GM12801 (cell line): Measurements from ENCODE around the gene CCDC9B.

ENCODE experiments used
- TF ChIP-seq, protein P1 (sequence below): IDR thresholded peaks from one replicate; pipeline ENCODE4 v1.5.1; 2011; ENCODE audit warnings: control low read depth; ENCODE audit not compliant: insufficient read length; ENCODE audit errors: extremely low read depth

Gene CCDC9B

DNA sequence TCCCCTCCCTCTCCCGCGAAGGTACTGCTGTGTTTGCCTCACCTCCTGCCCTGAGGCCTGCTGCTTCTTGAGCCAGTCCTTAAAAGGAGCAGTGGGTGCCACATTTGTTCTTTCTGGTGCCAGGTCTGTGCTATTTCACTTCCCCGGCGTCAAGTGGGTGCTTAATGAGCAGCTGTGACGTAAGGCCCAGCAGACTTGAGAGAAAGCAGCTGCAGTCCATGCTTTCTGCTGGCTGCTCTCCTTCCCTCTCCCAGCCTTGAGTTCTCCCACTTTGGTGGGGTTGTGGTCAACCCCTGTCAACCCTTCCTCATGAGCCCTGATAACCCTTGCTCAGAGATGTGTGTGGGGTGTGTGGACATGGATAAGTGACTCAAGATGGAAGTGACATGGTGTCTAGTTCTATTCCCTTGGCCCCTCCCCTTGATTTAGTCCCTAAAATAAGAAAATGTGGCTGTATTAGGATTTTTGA is 10.3 kb downstream of the CCDC9B start:
- TF ChIP-seq, protein P1, sequence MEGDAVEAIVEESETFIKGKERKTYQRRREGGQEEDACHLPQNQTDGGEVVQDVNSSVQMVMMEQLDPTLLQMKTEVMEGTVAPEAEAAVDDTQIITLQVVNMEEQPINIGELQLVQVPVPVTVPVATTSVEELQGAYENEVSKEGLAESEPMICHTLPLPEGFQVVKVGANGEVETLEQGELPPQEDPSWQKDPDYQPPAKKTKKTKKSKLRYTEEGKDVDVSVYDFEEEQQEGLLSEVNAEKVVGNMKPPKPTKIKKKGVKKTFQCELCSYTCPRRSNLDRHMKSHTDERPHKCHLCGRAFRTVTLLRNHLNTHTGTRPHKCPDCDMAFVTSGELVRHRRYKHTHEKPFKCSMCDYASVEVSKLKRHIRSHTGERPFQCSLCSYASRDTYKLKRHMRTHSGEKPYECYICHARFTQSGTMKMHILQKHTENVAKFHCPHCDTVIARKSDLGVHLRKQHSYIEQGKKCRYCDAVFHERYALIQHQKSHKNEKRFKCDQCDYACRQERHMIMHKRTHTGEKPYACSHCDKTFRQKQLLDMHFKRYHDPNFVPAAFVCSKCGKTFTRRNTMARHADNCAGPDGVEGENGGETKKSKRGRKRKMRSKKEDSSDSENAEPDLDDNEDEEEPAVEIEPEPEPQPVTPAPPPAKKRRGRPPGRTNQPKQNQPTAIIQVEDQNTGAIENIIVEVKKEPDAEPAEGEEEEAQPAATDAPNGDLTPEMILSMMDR: no peak

DNA sequence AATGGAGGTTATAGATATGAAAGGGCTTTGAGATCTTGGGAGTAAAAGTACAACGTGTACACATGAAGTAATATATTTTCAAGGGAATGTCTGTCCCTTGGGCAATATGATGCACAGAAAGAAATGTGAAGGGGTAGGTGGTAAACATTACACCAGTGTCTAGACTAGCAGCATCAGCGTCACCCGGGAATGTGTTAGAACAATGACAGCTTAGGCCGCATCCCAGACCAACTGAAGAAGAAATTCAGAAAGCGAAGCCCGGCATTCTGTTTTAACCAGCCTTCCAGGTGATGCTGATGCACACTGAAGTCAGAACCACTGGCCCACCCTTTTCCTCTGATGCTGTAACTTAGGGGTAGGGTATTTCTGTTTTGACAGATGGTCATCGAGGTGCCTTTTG is 10.9 kb downstream of the CCDC9B start:
- TF ChIP-seq, protein P1: no peak

DNA sequence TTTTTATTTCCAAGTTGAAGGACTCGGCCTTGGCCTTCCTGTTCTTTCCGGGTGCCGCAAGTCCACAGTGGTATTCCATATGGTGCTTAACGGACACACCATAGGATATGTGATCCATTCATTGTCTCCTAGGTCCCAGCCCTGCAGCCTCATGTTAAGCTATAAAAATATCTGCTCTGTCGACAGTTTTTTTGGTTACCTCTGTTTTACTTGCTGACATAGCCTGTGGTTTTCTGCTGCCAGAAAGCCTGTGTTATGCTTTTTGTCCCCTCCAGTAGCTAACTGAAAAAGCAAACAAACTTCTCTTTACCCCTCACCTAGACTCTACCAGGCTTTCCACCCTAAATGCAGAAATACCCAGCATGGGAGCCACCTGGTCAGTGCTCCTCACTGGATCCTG is 12.0 kb downstream of the CCDC9B start:
- TF ChIP-seq, protein P1: no peak

DNA sequence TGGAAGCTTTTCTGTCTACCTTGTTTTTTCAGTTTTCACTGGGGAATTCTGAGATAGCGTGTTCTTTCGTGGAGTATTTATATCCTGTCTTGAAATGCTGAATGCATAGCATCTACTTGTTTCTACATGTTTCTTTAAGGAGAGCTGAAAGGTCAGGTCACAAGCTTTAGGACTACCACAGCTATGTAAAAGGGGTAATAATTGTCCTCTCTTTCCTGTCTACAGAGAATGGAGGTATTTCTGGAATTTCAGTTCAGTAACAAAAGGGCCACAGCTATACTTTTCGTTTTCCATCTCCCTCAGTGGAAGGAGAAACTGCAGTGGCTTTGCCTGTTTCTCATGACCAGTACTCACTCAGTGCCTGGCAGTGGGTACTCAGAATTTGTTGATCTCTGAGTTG is 12.6 kb downstream of the CCDC9B start:
- TF ChIP-seq, protein P1: no peak

DNA sequence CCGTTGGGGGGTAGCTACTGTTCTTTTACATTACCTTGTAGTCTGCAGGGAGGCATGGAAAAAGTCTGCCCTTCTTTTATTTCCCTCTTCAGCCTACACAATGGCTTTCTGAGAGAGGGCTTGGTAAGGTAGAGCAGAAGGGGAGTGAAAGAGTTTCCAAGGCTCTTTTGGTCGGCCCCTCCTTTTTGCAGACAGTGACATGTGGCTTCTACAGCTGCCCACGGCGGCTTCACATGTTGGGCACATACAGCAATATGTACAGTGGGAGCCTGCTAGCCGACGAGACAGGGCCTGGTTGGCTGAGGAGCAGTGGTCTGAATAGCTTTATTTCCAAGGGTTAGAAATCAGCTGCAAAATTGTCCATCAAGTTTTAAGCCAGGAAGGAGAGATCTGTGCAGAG is 13.3 kb downstream of the CCDC9B start:
- TF ChIP-seq, protein P1: no peak

DNA sequence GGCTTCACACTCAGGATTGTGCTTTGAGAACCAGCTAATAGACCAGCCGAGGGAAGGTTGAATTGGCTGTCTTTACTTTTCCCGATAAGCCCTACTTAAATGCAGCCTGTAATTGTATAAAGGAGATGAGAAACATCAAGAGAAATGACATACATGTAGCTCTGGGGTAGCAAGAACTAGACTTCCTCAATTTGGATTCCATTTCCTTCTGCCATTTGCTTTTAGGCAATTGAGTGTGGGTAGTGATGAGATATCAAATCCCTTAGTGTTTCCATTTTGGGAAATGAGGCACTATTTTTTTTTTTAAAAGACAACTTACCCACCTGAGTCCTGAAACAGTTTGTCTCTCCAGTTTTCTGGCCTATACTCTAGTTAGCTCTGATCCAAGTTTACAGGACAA is 15.0 kb downstream of the CCDC9B start:
- TF ChIP-seq, protein P1: no peak

DNA sequence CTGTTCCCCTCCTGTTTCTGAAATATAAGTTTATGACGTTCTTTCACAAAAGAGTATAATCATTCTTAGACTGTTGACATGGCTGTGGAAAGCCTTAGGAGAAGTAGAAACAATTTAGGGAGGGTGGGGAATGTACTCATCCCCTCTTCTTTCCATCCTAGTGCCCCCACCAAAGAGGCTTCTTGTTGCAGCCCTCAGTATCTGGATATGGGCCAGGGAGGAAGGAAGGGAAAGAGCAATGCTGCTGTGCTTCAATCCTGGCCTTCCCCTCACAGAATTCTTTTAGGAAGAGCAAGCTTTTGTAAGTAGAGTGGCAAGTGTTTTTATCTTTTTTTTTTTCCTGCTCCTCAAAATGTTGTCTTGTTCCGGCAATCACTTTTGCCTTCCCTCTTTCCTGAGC is 15.6 kb downstream of the CCDC9B start:
- TF ChIP-seq, protein P1: no peak
